HG03039 (cell line): ENCODE data around the gene PDYN.

Source experiments
- ATAC-seq: cut with Tn5 transposase; IDR thresholded peaks from one replicate; pipeline ENCODE4 v1.9.1; 2021; ENCODE audit warnings: mild to moderate bottlenecking, moderate library complexity; ENCODE audit not compliant: unreplicated experiment

The PDYN gene

GRCh38 chr20:1995531-1996310, 1.9 kb upstream of the PDYN start:
- ATAC-seq: no peak

GRCh38 chr20:1994627-1995026, 769 bp upstream of the PDYN start:
- no peak for ATAC-seq

- no peak for ATAC-seq
These were observed 1.3 kb downstream of the PDYN start for GRCh38 chr20:1992359-1993110.

GRCh38 chr20:1987826-1988225, 6.0 kb downstream of the PDYN start:
- no peak for ATAC-seq

GRCh38 chr20:1983301-1983700, 10.6 kb downstream of the PDYN start:
- no peak for ATAC-seq

GRCh38 chr20:1982686-1983085, 11.2 kb downstream of the PDYN start:
- no peak for ATAC-seq

GRCh38 chr20:1979106-1979778, 14.6 kb downstream of the PDYN start:
- no peak for ATAC-seq

- ATAC-seq: no peak
These were observed 18.6 kb downstream of the PDYN start for GRCh38 chr20:1975291-1975690.

- ATAC-seq: no peak
These were observed 20.0 kb downstream of the PDYN start for GRCh38 chr20:1973601-1974440.

- no peak for ATAC-seq
These were observed 21.8 kb downstream of the PDYN start for GRCh38 chr20:1971893-1972586.

GRCh38 chr20:1968964-1969363, 24.9 kb downstream of the PDYN start:
- no peak for ATAC-seq

GRCh38 chr20:1965520-1966351, 28.1 kb downstream of the PDYN start:
- no peak for ATAC-seq

GRCh38 chr20:1964659-1965405, 29.0 kb downstream of the PDYN start:
- no peak for ATAC-seq

- no peak for ATAC-seq
These were observed 29.8 kb downstream of the PDYN start for GRCh38 chr20:1964061-1964460.

- no peak for ATAC-seq
These were observed 32.5 kb downstream of the PDYN start for GRCh38 chr20:1961374-1961773.

- no peak for ATAC-seq
These were observed 34.7 kb downstream of the PDYN start for GRCh38 chr20:1959156-1959555.

- ATAC-seq: no peak
These were observed 35.4 kb downstream of the PDYN start for GRCh38 chr20:1958426-1958825.

GRCh38 chr20:1955217-1955616, 38.6 kb downstream of the PDYN start:
- ATAC-seq: no peak

GRCh38 chr20:1953621-1954020, 40.2 kb downstream of the PDYN start:
- ATAC-seq: no peak
